C4-2B (cell line): ENCODE results near the gene HAND2.

Source experiments
- CTCF ChIP-seq: fragments of 450-650 bp; conservative IDR thresholded peaks from 2 replicates; pipeline ENCODE4 v1.5.1; 2017; ENCODE audit warnings: mild to moderate bottlenecking
- ZFX ChIP-seq: fragments of 450-650 bp; IDR thresholded peaks from 2 replicates; pipeline ENCODE4 v1.6.1; 2017

GRCh38 chr4:173493041-173493440 lies 37.0 kb downstream of the HAND2 start:
- TF ChIP-seq CTCF, result no peak
- no peak for TF ChIP-seq ZFX
